ENCODE measurements around the gene CCDC190. TPM values are rescaled to one million over a fixed set of nuclear protein-coding genes. Genes with fewer than 3 reads are reported as not detected.

Gene CCDC190
- total RNA-seq, 1 experiment from 2014 or later = not detected

GRCh38 chr1:162904579-162904978, 43.6 kb upstream of the CCDC190 start:
- BruUV-seq (replicated peaks) = no TSS peak
- Histone ChIP-seq H3K27me3 (ENCODE audit: insufficient read depth, low read depth) (no peaks in the 10 kb centered on the region), H4K20me1 (ENCODE audit: insufficient read depth) (no peaks in the 10 kb centered on the region), H3K36me3 (ENCODE audit: low read depth) (no peaks in the 10 kb centered on the region), H2AFZ (no peak overlapping the region), H3K4me2 (no peak overlapping the region), H3K79me2 (ENCODE audit: low read depth) (no peaks in the 10 kb centered on the region), H3F3A (ENCODE audit: insufficient read depth, low read depth) (no peaks in the 10 kb centered on the region), H3K9me2 (ENCODE audit: insufficient read depth) (no peaks in the 10 kb centered on the region), H3K27ac (no peak overlapping the region), H3K9me3 (ENCODE audit: insufficient read depth, low read depth) (no peaks in the 10 kb centered on the region), H3K4me3 (no peak overlapping the region), H3K4me1 (replicated peaks; ENCODE audit: insufficient read depth) (peaks cover 27% of the 10 kb centered on the region)
- intact Hi-C loops (cut with micrococcal nuclease; ENCODE audit: unreplicated experiment) = no loop called here
- TF ChIP-seq EZH2 (IDR thresholded peaks at IDR 0.05; ENCODE audit: low read depth) (no peak), CTCF (conservative IDR thresholded peaks at IDR 0.05) (no peak)
- POLR2A ChIA-PET (ENCODE audit: unreplicated experiment) = no interaction called here
- DNase-seq = no peak
- CTCF ChIA-PET = no interaction called here

- Histone ChIP-seq H3K4me3 (no peak overlapping the region), H3K27ac (no peak overlapping the region), H3K9me3 (ENCODE audit: insufficient read depth, low read depth) (no peaks in the 10 kb centered on the region), H2AFZ (no peak overlapping the region), H3K4me1 (replicated peaks; ENCODE audit: insufficient read depth) (peaks cover 28% of the 10 kb centered on the region), H3K9me2 (ENCODE audit: insufficient read depth) (no peaks in the 10 kb centered on the region), H3F3A (ENCODE audit: insufficient read depth, low read depth) (no peaks in the 10 kb centered on the region), H3K27me3 (ENCODE audit: insufficient read depth, low read depth) (no peaks in the 10 kb centered on the region), H3K36me3 (ENCODE audit: low read depth) (no peaks in the 10 kb centered on the region), H4K20me1 (ENCODE audit: insufficient read depth) (no peaks in the 10 kb centered on the region), H3K4me2 (no peak overlapping the region), H3K79me2 (ENCODE audit: low read depth) (no peaks in the 10 kb centered on the region)
- DNase-seq = no peak
- intact Hi-C loops (cut with micrococcal nuclease; ENCODE audit: unreplicated experiment) = no loop called here
- TF ChIP-seq CTCF (conservative IDR thresholded peaks at IDR 0.05) (no peak), EZH2 (IDR thresholded peaks at IDR 0.05; ENCODE audit: low read depth) (no peak)
- ChIA-PET CTCF (no interaction called here), POLR2A (ENCODE audit: unreplicated experiment) (no interaction called here)
- no TSS peak for BruUV-seq (replicated peaks)
These were observed 43.0 kb upstream of the CCDC190 start for GRCh38 chr1:162904023-162904422.

- Histone ChIP-seq H3K36me3 (ENCODE audit: low read depth) (no peaks in the 10 kb centered on the region), H2AFZ (no peak overlapping the region), H3K79me2 (ENCODE audit: low read depth) (no peaks in the 10 kb centered on the region), H3K4me1 (replicated peaks; ENCODE audit: insufficient read depth) (peaks cover 20% of the 10 kb centered on the region), H3K4me3 (no peak overlapping the region), H4K20me1 (ENCODE audit: insufficient read depth) (no peaks in the 10 kb centered on the region), H3K27ac (no peak overlapping the region), H3K4me2 (no peak overlapping the region), H3F3A (ENCODE audit: insufficient read depth, low read depth) (no peaks in the 10 kb centered on the region), H3K27me3 (ENCODE audit: insufficient read depth, low read depth) (no peaks in the 10 kb centered on the region), H3K9me2 (ENCODE audit: insufficient read depth) (no peaks in the 10 kb centered on the region), H3K9me3 (ENCODE audit: insufficient read depth, low read depth) (no peaks in the 10 kb centered on the region)
- ChIA-PET CTCF (no interaction called here), POLR2A (ENCODE audit: unreplicated experiment) (no interaction called here)
- BruUV-seq (replicated peaks) = no TSS peak
- intact Hi-C loops (cut with micrococcal nuclease; ENCODE audit: unreplicated experiment) = no loop called here
- DNase-seq = no peak
- TF ChIP-seq CTCF (conservative IDR thresholded peaks at IDR 0.05) (no peak), EZH2 (IDR thresholded peaks at IDR 0.05; ENCODE audit: low read depth) (no peak)
These were observed 42.3 kb upstream of the CCDC190 start for GRCh38 chr1:162903246-162903645.

Data from PC-9 (cell line).